ENCODE data around the gene L3MBTL2.

L3MBTL2 gene

GRCh38 chr22:41206719-41207118, 1.6 kb downstream of the L3MBTL2 start:
- no peak for DNase-seq (ENCODE audit: low read depth in 2 of 2, low spot score in 1 of 2)

GRCh38 chr22:41215409-41215808, 10.3 kb downstream of the L3MBTL2 start:
- no peak for DNase-seq (ENCODE audit: low read depth in 2 of 2, low spot score in 1 of 2)

GRCh38 chr22:41215926-41216325, 10.8 kb downstream of the L3MBTL2 start:
- no peak for DNase-seq (ENCODE audit: low read depth in 2 of 2, low spot score in 1 of 2)

GRCh38 chr22:41216984-41217383, 11.9 kb downstream of the L3MBTL2 start:
- no peak for DNase-seq (ENCODE audit: low read depth in 2 of 2, low spot score in 1 of 2)

- DNase-seq (ENCODE audit: low read depth in 2 of 2, low spot score in 1 of 2): no peak
These were observed 12.5 kb downstream of the L3MBTL2 start for GRCh38 chr22:41217553-41218157.

- DNase-seq (ENCODE audit: low read depth in 2 of 2, low spot score in 1 of 2): no peak
These were observed 17.9 kb downstream of the L3MBTL2 start for GRCh38 chr22:41222846-41223507.

- no peak for DNase-seq (ENCODE audit: low read depth in 2 of 2, low spot score in 1 of 2)
These were observed 18.4 kb downstream of the L3MBTL2 start for GRCh38 chr22:41223535-41223934.

- no peak for DNase-seq (ENCODE audit: low read depth in 2 of 2, low spot score in 1 of 2)
These were observed 21.9 kb downstream of the L3MBTL2 start for GRCh38 chr22:41226723-41227655.

GRCh38 chr22:41229215-41229614, 24.1 kb downstream of the L3MBTL2 start:
- no peak for DNase-seq (ENCODE audit: low read depth in 2 of 2, low spot score in 1 of 2)

- no peak for DNase-seq (ENCODE audit: low read depth in 2 of 2, low spot score in 1 of 2)
These were observed 24.8 kb downstream of the L3MBTL2 start for GRCh38 chr22:41229730-41230400.

GRCh38 chr22:41230401-41230785, 25.3 kb downstream of the L3MBTL2 start:
- DNase-seq (ENCODE audit: low read depth in 2 of 2, low spot score in 1 of 2): no peak

- DNase-seq (ENCODE audit: low read depth in 2 of 2, low spot score in 1 of 2): no peak
These were observed 26.3 kb downstream of the L3MBTL2 start for GRCh38 chr22:41231369-41231768.

GRCh38 chr22:41234815-41235695, 29.9 kb downstream of the L3MBTL2 start:
- DNase-seq (ENCODE audit: low read depth in 2 of 2, low spot score in 1 of 2): no peak

GRCh38 chr22:41237036-41237706, 32.1 kb downstream of the L3MBTL2 start:
- DNase-seq (ENCODE audit: low read depth in 2 of 2, low spot score in 1 of 2): no peak

GRCh38 chr22:41237707-41238569, 32.8 kb downstream of the L3MBTL2 start:
- DNase-seq (ENCODE audit: low read depth in 2 of 2, low spot score in 1 of 2): peak; percentile 39 to 49

GRCh38 chr22:41238570-41239442, 33.7 kb downstream of the L3MBTL2 start:
- DNase-seq (ENCODE audit: low read depth in 2 of 2, low spot score in 1 of 2): no peak

GRCh38 chr22:41239443-41240128, 34.5 kb downstream of the L3MBTL2 start:
- no peak for DNase-seq (ENCODE audit: low read depth in 2 of 2, low spot score in 1 of 2)
